ENCODE results near the gene INS. TPM values are rescaled to one million over a fixed set of nuclear protein-coding genes. Genes with fewer than 3 reads are reported as not detected.

The INS gene
- total and polyA plus RNA-seq, 2 of the 13 experiments (the other 11 are each of a cell fraction or from before 2014, with no cell fraction given) = not detected

GRCh38 chr11:2130881-2131352 lies 30.1 kb downstream of the INS start (continued):
- TF ChIP-seq, protein P1, sequence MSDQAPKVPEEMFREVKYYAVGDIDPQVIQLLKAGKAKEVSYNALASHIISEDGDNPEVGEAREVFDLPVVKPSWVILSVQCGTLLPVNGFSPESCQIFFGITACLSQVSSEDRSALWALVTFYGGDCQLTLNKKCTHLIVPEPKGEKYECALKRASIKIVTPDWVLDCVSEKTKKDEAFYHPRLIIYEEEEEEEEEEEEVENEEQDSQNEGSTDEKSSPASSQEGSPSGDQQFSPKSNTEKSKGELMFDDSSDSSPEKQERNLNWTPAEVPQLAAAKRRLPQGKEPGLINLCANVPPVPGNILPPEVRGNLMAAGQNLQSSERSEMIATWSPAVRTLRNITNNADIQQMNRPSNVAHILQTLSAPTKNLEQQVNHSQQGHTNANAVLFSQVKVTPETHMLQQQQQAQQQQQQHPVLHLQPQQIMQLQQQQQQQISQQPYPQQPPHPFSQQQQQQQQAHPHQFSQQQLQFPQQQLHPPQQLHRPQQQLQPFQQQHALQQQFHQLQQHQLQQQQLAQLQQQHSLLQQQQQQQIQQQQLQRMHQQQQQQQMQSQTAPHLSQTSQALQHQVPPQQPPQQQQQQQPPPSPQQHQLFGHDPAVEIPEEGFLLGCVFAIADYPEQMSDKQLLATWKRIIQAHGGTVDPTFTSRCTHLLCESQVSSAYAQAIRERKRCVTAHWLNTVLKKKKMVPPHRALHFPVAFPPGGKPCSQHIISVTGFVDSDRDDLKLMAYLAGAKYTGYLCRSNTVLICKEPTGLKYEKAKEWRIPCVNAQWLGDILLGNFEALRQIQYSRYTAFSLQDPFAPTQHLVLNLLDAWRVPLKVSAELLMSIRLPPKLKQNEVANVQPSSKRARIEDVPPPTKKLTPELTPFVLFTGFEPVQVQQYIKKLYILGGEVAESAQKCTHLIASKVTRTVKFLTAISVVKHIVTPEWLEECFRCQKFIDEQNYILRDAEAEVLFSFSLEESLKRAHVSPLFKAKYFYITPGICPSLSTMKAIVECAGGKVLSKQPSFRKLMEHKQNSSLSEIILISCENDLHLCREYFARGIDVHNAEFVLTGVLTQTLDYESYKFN (CRISPR knock-in tag; conservative IDR thresholded peaks at IDR 0.05) = no peak
- no peak for TF ChIP-seq ZNF678 (CRISPR knock-in tag; IDR thresholded peaks at IDR 0.05)
- no peak for TF ChIP-seq ZNF839 (CRISPR knock-in tag; IDR thresholded peaks at IDR 0.05; ENCODE audit: borderline replicate concordance)
- no peak for TF ChIP-seq DR1 (CRISPR knock-in tag; IDR thresholded peaks at IDR 0.05)
- TF ChIP-seq XRCC5 (optimal IDR thresholded peaks at IDR 0.05; ENCODE audit: low read length) = peak; percentile 10
- TF ChIP-seq, protein P2, sequence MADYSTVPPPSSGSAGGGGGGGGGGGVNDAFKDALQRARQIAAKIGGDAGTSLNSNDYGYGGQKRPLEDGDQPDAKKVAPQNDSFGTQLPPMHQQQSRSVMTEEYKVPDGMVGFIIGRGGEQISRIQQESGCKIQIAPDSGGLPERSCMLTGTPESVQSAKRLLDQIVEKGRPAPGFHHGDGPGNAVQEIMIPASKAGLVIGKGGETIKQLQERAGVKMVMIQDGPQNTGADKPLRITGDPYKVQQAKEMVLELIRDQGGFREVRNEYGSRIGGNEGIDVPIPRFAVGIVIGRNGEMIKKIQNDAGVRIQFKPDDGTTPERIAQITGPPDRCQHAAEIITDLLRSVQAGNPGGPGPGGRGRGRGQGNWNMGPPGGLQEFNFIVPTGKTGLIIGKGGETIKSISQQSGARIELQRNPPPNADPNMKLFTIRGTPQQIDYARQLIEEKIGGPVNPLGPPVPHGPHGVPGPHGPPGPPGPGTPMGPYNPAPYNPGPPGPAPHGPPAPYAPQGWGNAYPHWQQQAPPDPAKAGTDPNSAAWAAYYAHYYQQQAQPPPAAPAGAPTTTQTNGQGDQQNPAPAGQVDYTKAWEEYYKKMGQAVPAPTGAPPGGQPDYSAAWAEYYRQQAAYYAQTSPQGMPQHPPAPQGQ (CRISPR knock-in tag; IDR thresholded peaks at IDR 0.05; ENCODE audit: borderline replicate concordance) = no peak
- TF ChIP-seq FOXO1 (CRISPR knock-in tag; IDR thresholded peaks at IDR 0.05) = no peak
- no peak for TF ChIP-seq ZNF784 (CRISPR knock-in tag; IDR thresholded peaks at IDR 0.05; ENCODE audit: borderline replicate concordance)
- no peak for TF ChIP-seq ZNF746 (CRISPR knock-in tag; IDR thresholded peaks at IDR 0.05)
- TF ChIP-seq DNMT3B (CRISPR knock-in tag; conservative IDR thresholded peaks at IDR 0.05) = no peak
- TF ChIP-seq ZFY (CRISPR knock-in tag; IDR thresholded peaks at IDR 0.05) = peak; percentile 2; the same call in 1 of the 2 replicates
- no peak; the same call in none of the 2 replicates for TF ChIP-seq POLR2G (IDR thresholded peaks at IDR 0.05; ENCODE audit: low read depth, low read length)
- TF ChIP-seq, protein P3, sequence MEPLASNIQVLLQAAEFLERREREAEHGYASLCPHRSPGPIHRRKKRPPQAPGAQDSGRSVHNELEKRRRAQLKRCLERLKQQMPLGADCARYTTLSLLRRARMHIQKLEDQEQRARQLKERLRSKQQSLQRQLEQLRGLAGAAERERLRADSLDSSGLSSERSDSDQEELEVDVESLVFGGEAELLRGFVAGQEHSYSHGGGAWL (CRISPR knock-in tag; IDR thresholded peaks at IDR 0.05) = no peak
- TF ChIP-seq SETDB1 (CRISPR knock-in tag; IDR thresholded peaks at IDR 0.05; ENCODE audit: borderline replicate concordance) = no peak
- TF ChIP-seq ZNF205 (CRISPR knock-in tag; IDR thresholded peaks at IDR 0.05) = no peak
- TF ChIP-seq ONECUT2 (CRISPR knock-in tag; IDR thresholded peaks at IDR 0.05) = no peak
- no peak for TF ChIP-seq NFE2L1 (CRISPR knock-in tag; IDR thresholded peaks at IDR 0.05; ENCODE audit: borderline replicate concordance)
- no peak for TF ChIP-seq ATRX (CRISPR knock-in tag; IDR thresholded peaks at IDR 0.05; ENCODE audit: borderline replicate concordance)
- TF ChIP-seq ZNF687 (CRISPR knock-in tag; IDR thresholded peaks at IDR 0.05) = no peak
- TF ChIP-seq ZNF383 (CRISPR knock-in tag; IDR thresholded peaks at IDR 0.05; ENCODE audit: borderline replicate concordance) = no peak

Measured in HepG2 (cell line).